Kasumi-1 (cell line): ENCODE data around the gene ANKDD1A.

Experiments used
- DNase-seq, 2 experiments: peaks; one replicate each; lab custom pipeline; 2025; lab: John Stamatoyannopoulos, UW

The ANKDD1A gene

DNA sequence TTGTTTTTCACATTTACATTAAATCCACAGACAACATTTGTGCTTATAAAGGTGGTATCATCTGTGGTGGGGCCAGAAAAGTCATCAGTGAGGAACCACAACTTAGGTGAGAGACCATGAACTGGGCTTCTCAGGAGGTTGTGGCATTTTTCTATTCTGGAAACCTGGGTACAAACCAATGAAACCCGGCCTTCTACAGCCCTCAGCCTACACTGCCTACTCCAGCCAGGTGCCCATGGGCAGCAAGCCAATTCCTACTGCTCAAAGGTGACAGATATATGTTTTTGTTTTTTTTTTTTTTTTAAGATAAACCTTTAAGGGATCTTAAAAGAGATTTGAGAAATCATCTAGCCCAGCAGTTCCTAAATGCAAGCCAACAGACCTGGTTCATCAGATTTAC is 57.7 kb downstream of the ANKDD1A start:
- DNase-seq = no peak

DNA sequence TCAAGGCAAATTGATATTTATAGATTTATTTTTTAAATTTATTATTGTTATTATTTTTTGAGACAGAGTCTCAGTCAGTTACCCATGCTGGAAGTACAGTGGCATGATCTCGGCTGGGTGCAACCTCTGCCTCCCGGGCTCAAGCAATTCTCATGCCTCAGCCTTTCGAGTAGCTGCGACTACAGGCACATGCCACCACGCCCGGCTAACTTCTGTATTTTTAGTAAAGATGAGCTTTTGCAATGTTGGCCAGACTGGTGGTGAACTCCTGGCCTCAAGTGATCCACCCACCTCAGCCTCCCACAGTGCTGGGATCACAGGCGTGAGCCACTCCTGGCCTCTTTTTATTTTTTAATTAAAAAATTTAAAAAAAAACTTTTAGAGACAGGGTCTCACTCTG is 59.0 kb downstream of the ANKDD1A start:
- DNase-seq = no peak

DNA sequence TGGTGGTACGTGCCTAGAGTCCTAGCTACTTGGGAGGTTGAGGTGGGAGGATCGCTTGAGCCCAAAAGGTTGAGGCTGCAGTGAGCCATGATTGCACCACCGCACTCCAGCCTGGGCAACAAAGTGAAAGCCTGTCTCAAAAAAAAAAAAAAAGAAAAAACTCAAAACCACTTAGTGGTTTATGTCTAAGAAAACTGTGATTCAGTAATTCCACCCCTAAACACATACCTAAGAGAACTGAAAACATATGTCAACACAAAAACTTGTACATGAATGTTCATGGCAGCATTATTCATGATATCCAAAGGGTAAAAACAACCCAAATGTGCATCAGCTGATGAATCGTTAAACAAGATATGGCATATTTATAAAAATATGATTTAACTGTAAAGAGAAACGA is 63.7 kb downstream of the ANKDD1A start:
- no peak for DNase-seq

DNA sequence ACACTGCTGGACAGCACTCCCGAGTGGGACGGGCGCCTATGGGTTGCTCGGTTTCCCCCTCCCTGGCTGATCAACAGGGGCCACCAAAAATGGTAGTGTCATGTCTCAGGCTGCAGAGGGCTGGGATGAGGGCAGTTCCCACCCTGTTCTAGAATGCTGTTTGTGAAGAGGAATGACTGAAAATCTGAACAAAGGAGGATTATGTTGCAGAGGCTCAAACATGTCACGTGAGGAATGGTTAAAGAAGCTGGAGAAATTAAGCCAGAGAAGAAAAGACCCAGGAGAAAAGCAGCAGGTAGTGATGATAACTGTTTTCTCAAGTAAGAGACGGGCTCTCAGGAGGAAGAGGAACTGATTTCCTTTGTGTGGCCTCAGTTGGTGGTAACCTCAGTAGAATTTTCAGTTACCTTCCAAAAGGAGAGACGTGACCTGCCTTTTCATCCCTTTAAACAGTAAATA is 67.6 kb downstream of the ANKDD1A start:
- DNase-seq = no peak

DNA sequence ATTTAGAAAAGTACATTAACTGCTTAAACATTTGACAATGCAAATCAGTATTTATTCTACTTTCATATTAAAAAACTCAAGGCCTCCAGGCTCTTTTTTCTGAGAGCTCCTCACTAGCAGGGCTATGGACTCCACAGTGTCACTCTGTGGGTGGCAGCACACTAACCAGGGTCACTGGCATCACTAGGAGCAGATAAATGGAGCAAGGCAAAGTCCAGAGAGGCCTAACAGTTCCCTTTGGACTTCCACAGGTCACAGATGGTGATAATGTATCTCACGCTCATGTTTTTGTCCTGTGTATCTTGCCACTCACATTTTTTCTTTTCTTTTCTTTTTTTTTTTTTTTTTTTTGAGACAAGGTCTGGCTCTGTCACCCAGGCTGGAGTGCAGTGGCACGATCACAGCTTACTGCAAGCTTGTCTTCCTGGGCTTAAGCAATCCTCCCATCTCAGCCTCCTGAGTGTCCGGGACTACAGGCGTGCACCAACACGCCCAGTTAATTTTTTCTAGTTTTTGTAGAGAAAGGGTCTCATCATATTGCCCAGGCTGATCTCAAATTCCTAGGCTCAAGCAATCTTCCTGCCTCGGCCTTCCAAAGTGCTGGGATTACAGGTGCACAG is 70.2 kb downstream of the ANKDD1A start:
- DNase-seq = no peak

DNA sequence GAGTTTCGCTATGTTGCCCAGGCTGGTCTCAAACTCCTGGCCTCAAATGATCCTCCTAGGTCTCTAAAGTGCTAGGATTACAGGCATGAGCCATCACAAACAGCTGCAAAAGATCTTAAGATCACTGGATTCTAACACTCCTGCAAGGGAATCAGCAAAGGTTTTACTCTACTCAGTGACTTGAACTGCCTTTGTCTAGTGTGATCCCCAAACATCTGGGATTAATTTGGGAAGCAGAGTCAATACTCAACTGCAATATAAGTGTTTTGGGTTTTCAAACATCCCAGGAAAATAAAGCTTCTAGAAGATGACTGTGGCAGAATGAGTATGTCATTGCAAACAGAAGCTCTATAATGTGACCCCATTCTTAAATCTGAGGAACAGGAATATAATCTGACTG is 70.8 kb downstream of the ANKDD1A start:
- DNase-seq = no peak

DNA sequence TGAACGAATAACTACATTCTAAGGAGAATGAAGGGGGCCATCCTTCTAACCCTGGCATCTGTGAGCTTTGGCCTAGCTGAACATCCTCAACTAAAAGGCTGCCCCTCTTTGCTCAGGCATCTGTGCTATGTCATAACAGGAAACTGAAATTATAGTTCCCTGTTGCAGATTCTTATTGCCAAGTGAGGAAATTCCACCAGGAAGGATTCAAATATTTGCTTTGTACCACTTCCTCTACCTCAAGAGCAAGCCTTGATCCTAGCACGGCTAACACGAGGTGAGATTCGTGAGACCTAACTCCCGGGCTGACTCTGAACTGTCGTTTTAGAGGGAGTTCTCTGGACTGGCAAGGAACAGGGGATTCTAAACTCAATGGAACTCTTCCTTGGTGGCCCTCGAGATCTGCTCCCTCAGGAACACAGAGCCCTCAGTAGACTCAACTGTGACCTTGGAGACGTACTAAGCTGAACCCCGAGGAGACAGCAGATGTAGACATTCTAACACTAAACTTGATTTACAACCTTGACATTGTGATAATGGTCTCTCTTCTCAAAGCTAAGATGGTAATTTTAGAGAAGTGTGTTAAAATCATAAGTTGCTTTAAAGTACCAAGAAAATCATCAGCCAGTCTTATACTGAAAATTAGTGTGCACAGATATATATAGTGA is 73.8 kb downstream of the ANKDD1A start:
- DNase-seq = peak; percentile 43 to 52

DNA sequence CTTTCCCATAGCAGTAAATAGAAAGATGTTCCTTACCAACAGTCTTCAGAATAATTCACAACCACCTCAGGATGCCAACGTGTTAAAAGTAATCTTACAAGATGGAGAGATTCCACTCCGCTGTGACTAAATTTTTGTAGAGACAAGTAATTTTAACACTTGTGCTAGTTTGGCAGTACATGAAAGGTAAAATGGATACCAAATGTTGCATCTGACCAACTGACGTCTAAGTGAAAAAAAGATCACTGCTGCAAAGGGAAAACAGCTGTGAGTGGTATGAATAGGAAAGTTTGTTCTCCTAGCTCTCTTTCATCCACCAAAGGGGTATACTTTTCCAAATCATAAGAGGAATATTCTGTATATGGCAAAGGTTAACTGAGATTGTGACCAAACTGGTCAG is 75.4 kb downstream of the ANKDD1A start:
- no peak for DNase-seq

DNA sequence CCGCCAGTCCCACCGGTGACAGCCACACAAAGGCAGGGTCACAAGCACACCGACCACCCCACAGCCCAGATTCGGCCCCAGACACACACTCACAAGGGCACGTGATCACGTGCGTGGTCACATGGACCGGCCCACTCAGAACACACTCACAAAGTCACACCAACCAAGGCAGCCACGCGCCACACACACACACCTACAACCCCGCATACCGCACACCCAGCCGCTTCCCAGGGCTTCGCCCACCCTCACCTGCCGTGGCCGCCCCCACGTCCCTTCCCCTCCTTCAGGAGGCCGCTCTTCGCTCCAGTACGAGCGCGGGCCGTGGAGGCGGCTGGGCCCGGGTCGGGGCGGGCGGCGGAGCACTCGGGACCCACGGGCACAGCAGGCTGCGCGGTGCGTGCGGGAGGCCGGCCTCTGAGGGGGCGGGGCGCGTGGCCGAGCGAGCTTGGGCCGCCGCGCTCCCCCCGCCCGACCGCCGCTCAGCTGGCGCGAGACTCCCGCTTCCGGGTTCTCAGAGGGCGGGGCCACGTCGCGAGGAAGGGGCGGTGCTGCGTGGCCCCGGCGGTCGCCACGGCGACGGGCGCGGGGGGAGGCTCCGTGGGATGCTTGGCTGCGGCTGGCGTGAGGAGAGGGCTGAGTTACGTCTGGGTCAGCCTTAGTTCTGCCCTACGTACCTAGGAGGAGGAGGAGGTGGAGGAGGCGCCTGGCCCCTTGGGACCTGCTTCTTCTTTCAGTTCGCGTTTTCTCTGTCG is 77.9 kb downstream of the ANKDD1A start, which contains the start of gene SPG21:
Gene SPG21 (minus strand): TSS at position 499 of the 752 bp plus-strand sequence. CDS start 6,345 bp downstream, outside the sequence.
- DNase-seq = peak; percentile 89 to 94

DNA sequence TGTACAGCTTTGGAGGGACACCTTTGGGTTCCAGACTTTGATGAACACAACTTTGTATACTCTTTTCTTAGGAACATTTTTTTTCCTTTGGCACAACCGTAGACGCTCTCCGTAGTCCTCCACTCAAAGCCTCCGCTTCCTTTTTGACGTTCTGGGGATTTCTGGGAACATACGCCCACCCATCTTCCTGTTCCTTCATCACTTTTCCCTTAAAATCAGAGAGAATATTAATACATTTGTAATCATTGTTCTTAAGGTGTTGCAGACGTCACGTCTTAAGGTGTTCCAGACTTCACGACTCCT is 78.4 kb downstream of the ANKDD1A start:
- no peak for DNase-seq

DNA sequence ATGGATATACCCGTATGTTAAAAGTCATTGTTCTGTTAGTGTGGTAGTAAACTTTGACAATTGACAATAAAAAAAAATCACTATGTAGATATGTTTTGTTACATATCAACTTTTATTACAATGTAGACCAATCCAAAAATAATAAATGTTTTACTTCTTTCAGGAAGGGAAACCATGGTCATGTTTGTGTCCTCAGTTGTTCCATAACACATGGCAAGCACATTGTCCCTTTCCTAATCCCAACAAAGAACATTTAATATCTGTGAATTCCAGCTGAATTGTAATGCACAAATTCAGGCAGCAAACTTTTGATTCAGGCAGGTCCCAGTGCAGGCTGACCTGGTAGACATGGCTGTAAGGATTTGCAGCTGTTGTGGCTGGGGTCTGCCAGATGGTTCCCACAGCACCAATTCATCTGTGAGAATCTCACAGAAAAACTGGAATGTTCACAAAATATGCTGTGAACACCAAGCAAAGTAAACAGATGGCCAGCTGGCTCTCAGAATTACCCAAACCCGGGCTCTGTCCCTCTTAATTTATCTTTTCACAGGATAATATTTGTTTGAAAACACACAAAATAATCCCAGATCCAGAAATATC is 79.9 kb downstream of the ANKDD1A start:
- DNase-seq = no peak

DNA sequence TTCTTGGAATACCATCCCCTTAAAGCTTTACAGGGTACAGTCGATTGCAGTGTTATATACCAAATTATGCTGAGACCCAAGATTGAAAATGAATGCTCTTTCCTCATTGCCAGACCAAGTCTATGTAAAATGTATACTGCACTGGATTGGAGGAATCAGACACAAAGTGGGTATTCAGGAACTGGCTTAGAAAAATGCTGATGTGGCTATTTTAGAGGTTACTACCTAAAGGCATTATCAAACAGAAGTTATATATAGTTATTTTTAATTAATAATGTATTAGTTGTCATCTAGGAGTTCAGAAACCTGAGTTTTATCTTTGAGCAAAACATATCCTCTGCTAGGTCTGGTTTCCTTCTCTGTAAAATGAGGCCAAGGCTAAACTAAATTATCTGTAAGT is 81.6 kb downstream of the ANKDD1A start:
- DNase-seq = no peak

DNA sequence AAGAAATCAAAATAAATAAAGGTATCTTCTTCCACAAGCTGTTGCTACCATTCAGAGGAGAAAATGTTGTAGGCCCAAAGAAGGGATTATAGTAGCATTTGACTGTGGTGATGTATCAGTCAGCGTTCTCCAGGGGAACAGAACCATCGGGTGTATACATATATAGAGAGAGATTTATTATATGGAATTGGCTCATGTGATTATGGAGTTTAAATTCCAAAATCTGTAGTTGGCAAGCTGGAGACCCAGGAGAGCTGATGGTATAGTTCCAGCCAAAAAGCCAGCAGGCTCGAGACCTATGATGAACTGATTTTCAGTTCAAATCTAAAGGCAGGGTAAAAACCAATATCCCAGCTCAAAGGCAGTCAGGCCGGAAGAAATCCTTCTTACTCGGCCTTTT is 85.4 kb downstream of the ANKDD1A start:
- no peak for DNase-seq

DNA sequence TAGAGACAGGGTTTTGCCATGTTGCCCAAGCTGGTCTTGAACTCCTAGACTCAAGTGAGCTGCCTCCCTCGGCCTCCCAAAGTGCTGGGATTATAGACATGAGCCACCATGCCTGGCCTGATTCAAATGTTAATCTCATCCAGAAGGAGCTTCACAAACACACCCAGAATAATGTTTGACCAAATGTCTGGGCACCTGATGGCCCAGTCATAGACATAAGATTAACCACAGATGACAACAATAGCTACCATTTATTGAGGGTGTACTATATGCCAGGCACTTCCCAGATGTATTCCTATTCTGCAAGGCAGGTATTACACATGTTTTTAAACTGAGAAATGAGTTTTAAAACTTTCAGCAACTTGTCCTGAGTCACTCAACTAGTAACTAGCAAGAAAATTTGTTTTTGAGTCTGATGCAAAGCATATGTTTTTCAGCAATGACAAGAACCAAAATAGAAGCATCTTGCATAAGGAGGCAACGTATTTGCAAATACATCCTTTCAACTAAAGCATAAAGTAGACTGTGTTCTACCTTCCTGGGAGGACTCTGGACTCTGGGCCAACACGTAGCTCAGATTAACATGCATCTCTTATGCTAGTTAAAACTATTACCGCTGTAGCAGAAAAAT is 86.2 kb downstream of the ANKDD1A start:
- no peak for DNase-seq

DNA sequence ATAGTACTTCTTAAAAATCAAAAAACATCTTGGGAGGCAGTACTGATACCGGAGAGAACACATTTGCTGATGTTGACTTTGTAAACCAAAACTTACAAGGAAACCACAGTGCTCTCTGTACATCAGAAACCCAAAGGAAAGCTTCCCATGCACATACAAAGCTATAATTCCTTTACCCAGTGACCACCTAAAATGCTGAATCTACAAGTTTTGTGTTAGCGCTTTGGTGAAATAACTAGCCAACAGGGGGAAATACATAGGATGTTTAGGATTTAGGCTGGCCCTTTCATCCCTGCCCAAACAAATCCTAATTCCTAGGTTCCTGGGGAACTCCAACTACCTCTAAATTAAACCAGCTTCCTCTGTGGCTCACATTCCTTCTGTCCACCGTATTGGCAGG is 93.3 kb downstream of the ANKDD1A start:
- no peak for DNase-seq

DNA sequence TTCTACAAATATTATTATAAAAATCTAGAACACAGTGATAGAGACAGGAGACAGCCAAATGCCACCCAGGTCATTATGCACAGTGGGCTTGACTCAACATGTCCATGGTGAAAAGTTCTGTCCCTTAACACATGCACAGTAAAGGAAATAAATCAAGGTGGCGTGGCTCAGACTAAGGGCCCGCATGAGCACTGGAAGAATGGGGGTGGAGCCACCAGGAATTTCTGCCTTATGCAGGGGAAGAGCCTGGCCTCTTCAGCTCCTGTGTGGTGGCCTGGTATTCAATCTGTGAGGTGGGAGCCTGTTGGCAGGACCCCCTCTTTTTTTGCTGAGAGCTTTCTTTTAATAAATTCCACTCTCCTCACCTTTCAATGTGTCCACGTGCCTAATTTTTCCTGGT is 95.2 kb downstream of the ANKDD1A start:
- DNase-seq = no peak
